ENCODE results near the gene RPS16. TPM values are rescaled to one million over a fixed set of nuclear protein-coding genes. Genes with fewer than 3 reads are reported as not detected.

Gene RPS16
- total RNA-seq, 1 donor from 2014 or later = 1,453 TPM

DNA sequence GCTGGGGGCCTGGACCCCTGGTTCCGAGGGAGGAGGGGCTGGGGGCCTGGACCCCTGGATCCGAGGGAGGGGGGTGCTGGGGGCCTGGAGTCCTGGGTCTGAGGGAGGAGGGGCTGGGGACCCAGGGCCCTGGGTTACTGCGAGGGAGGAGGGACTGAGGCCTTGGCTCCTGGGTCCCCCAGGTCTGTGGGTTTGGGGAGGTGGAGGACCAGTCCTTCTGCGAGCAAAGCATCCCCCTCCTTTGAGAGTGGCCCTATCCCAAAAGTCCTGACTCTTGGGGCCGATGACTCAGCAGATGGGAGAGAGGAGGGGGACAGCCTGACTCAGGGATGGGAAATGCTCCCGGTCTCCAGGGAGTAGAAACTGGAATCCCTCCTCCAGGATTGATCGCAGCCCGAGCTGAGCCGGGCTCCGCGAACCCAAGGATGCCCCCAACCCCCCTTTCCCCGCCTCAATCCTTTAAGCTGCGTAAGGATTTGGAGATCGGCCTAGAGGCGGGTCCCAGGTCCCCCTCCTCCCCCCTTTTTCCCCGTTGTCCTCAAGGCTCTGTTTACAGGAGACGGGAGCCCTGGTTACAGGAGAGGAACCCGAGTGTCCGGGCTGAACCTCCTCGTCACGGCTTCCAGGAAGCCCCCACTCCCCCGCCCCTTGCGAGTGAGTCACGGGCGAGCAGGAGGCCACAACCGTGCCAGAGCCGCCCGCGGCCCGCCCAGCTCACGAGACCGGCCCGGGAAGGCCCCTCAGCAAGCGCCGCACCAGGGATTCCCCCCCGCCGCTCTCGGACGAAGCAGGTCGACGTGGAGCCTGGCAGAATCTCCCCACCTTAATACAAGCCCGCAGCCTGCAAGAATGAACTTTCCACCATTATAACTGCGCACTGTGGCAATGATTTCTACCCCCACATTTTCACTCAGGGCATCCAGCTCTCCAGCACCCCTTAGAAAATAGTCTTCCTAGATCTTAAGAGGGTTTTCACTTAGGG lies 32.1 kb downstream of the RPS16 start:
- peak overlapping the region; percentile 100 for H3K27ac ChIP-seq
- no peaks in the 10 kb centered on the region for H3K9me3 ChIP-seq
- no peaks in the 10 kb centered on the region for H3K27me3 ChIP-seq
- intact Hi-C loops (cut with DNase I) = loop anchor here (1.0 to 10.0 kb wide), 4 partner anchors 9 to 1311 kb away; partner anchors contain the start of genes COQ8B, ITPKC and PLEKHG2
- DNase-seq (ENCODE audit: low spot score in 2 of 2) = peak; percentile 100
- H3K4me1 ChIP-seq = peaks cover 8 to 22% of the 10 kb centered on the region in 2 donors
- peaks cover 15 to 19% of the 10 kb centered on the region in 2 donors for H3K36me3 ChIP-seq
- peak overlapping the region; percentile 74 to 78 for H3K4me3 ChIP-seq
- TF ChIP-seq, protein P1, sequence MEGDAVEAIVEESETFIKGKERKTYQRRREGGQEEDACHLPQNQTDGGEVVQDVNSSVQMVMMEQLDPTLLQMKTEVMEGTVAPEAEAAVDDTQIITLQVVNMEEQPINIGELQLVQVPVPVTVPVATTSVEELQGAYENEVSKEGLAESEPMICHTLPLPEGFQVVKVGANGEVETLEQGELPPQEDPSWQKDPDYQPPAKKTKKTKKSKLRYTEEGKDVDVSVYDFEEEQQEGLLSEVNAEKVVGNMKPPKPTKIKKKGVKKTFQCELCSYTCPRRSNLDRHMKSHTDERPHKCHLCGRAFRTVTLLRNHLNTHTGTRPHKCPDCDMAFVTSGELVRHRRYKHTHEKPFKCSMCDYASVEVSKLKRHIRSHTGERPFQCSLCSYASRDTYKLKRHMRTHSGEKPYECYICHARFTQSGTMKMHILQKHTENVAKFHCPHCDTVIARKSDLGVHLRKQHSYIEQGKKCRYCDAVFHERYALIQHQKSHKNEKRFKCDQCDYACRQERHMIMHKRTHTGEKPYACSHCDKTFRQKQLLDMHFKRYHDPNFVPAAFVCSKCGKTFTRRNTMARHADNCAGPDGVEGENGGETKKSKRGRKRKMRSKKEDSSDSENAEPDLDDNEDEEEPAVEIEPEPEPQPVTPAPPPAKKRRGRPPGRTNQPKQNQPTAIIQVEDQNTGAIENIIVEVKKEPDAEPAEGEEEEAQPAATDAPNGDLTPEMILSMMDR (IDR thresholded peaks at IDR 0.05) = no peak

DNA sequence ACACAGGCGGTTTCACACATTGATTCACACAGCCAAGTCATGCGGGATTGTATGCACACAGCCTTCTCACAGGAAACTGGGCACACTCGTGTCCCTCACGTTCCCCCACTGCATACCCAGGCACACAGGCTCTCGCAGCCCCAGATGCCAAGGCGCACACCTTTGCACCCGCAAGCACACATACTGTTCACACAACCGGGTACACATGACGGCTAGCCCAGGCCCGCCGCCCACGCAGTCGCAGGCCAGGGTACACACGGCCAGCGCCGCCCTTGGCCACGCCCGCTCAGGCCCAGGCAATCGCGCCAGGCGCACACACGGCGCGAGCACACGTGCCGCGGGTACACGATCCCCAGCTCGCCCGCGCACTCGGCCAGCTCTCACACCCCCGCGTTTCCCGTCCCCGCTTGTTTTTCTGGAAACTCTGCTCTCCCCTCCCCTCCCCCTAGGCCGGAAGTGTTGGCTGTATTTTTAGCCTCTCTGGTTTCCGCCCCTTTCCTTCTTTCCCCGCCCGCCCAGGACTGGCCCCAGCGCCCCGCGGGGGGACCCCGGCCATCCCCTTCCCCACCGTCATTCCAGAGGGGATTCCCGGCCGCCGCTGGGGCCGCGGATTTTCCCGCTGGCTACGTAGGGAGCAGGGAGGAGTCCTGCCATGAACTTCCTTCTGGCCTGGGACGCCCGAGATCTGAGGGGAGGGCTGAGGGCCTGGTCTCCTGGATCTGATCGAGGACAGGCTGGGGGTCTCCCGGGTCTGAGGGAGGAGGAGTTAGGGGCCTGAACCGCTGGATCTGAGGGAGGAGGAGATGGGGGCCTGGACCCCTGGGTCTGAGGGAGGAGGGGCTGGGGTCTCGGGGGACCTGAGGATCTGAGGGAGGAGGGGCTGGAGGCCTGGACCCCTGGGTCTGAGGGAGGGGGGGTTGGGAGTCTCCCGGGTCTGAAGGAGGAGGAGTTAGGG lies 33.1 kb downstream of the RPS16 start:
- Histone ChIP-seq H3K27me3 (no peaks in the 10 kb centered on the region), H3K36me3 (peaks cover 5 to 9% of the 10 kb centered on the region in 2 donors), H3K4me1 (peaks cover 8 to 30% of the 10 kb centered on the region in 2 donors), H3K9me3 (no peaks in the 10 kb centered on the region), H3K27ac (peak overlapping the region; percentile 100), H3K4me3 (peak overlapping the region; percentile 74 to 78)
- DNase-seq (ENCODE audit: low spot score in 2 of 2) = peak; percentile 83 to 98
- intact Hi-C loops (cut with DNase I) = loop anchor here (1.0 to 10.0 kb wide), 4 partner anchors 10 to 1312 kb away; partner anchors contain the start of genes COQ8B, ITPKC and PLEKHG2
- TF ChIP-seq, protein P1 (IDR thresholded peaks at IDR 0.05) = no peak

DNA sequence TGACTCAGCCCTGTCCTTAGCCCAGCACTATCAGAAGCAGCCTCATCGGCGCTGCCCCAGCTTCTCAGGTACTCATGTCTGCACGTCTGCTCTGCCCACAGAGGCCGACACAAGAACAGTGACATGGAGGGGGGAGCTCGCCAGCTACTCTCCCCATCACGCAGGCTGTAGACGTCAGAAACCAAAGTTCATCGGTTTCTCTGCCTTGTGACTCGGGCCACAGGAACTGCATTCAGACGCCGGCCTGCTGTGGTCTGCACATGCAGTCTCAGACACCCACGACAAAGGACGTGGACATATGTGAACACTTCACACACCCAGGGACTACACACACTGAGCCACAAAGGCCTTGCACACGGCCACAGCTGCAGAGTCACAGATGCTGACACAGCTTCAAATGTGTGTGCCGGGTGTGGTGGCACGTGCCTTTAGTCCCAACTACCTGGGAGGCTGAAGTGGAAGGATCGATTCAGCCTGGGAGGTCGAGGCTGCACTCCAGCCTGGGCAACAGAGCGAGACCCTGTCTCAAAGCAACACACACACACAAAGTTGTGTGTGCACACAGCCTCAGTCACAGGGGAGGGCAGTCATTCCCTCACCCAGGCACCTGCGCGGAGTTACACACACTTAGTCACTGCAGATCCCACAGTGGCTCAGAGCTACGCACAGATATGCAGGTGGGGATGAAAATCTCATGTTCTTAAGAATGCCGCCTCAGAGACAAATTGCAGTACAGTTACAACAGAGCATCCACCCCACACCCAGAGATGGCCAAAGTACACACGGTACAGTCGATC lies 34.0 kb downstream of the RPS16 start:
- peak; percentile 78 to 89 for DNase-seq (ENCODE audit: low spot score in 2 of 2)
- TF ChIP-seq, protein P1 (IDR thresholded peaks at IDR 0.05) = no peak
- H3K9me3 ChIP-seq = no peaks in the 10 kb centered on the region
- peaks cover 0 to under 1% of the 10 kb centered on the region in 2 donors for H3K36me3 ChIP-seq
- intact Hi-C loops (cut with DNase I) = loop anchor here (2.0 to 10.0 kb wide), 3 partner anchors 551 to 1313 kb away; partner anchors contain the start of genes COQ8B and ITPKC
- peaks cover 8 to 34% of the 10 kb centered on the region in 2 donors for H3K4me1 ChIP-seq
- peak overlapping the region in 1 of 2 donors; percentile 78 for H3K4me3 ChIP-seq
- no peaks in the 10 kb centered on the region for H3K27me3 ChIP-seq
- H3K27ac ChIP-seq = peak overlapping the region; percentile 100

DNA sequence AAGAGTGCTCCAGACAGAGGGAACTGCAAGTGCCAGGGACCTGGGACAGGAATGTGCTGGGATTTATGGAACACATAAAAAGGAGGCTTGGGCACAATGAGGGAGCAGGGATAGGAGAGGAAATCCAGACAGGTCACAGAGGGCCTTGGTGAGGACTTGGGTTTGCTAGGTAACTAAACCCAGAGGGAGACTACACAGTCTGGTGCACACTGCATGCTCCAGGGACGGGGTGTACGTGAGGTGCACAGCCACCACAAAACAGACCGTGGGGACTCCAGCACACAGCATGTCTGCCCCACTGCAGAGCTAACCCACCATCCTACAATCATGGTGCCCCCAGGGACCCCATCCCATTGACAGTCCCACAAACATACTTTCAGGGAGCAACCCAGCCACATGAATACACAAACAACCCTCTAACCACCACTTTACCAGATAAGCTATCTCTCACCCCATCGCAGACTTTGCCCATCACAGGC lies 34.6 kb downstream of the RPS16 start:
- DNase-seq (ENCODE audit: low spot score in 2 of 2) = no peak
- intact Hi-C loops (cut with DNase I) = loop anchor here (10.0 kb wide), 2 partner anchors 746 to 1314 kb away; partner anchors contain the start of genes COQ8B and ITPKC
- Histone ChIP-seq H3K4me3 (no peak overlapping the region), H3K27ac (peak overlapping the region; percentile 100), H3K36me3 (peaks cover under 1 to 5% of the 10 kb centered on the region in 2 donors), H3K27me3 (no peaks in the 10 kb centered on the region), H3K9me3 (no peaks in the 10 kb centered on the region), H3K4me1 (peaks cover 8 to 34% of the 10 kb centered on the region in 2 donors)
- TF ChIP-seq, protein P1 (IDR thresholded peaks at IDR 0.05) = no peak
